Hepatocyte (in vitro differentiated cells): ENCODE results near the gene PAQR9. TPM values are rescaled to one million over a fixed set of nuclear protein-coding genes. Genes with fewer than 3 reads are reported as not detected.

Experiments
- DNase-seq: peaks from one replicate; pipeline ENCODE4 v3.0.0-alpha.2; 2016; ENCODE audit warnings: low spot score
- H2AFZ ChIP-seq: fragments of 200-600 bp; sonication (generic); 2 replicates; pipeline ENCODE4 v1.6.0; 2016; ENCODE audit warnings: antibody characterized with exemption, mild to moderate bottlenecking
- H3K27ac ChIP-seq: fragments of 200-600 bp; sonication (generic); 2 replicates; pipeline ENCODE4 v1.5.1; 2016; ENCODE audit warnings: mild to moderate bottlenecking
- H3K27me3 ChIP-seq: fragments of 200-600 bp; sonication (generic); 2 replicates; pipeline ENCODE4 v1.6.1; 2016
- H3K36me3 ChIP-seq: fragments of 200-600 bp; sonication (generic); replicated peaks from 2 replicates; pipeline ENCODE4 v1.5.1; 2016; ENCODE audit warnings: low read depth; ENCODE audit not compliant: insufficient read depth
- H3K4me1 ChIP-seq: fragments of 200-600 bp; sonication (generic); 2 replicates; pipeline ENCODE4 v1.5.1; 2016; ENCODE audit warnings: mild to moderate bottlenecking, moderate library complexity; ENCODE audit not compliant: insufficient read depth
- H3K4me2 ChIP-seq: fragments of 200-600 bp; sonication (generic); 2 replicates; pipeline ENCODE4 v1.6.0; 2016
- H3K4me3 ChIP-seq: fragments of 200-600 bp; sonication (generic); 2 replicates; pipeline ENCODE4 v1.5.1; 2016; ENCODE audit warnings: mild to moderate bottlenecking
- H3K79me2 ChIP-seq: fragments of 200-600 bp; sonication (generic); 2 replicates; pipeline ENCODE4 v1.6.0; 2017; ENCODE audit warnings: mild to moderate bottlenecking
- H3K9me2 ChIP-seq: fragments of 200-600 bp; sonication (generic); replicated peaks from 2 replicates; pipeline ENCODE4 v1.6.0; 2017; ENCODE audit warnings: mild to moderate bottlenecking; ENCODE audit not compliant: insufficient read depth
- H3K9me3 ChIP-seq: fragments of 200-600 bp; sonication (generic); 2 replicates; pipeline ENCODE4 v1.5.1; 2016; ENCODE audit warnings: low read depth, mild to moderate bottlenecking
- H4K20me1 ChIP-seq: fragments of 200-600 bp; sonication (generic); 2 replicates; pipeline ENCODE4 v1.6.0; 2016; ENCODE audit warnings: mild to moderate bottlenecking; ENCODE audit not compliant: insufficient read depth, poor library complexity, severe bottlenecking
- CTCF ChIP-seq: fragments of 200-600 bp; sonication (generic); IDR thresholded peaks from 2 replicates; pipeline ENCODE4 v1.5.1; 2016; ENCODE audit warnings: antibody characterized with exemption, mild to moderate bottlenecking; ENCODE audit not compliant: poor library complexity
- EZH2 ChIP-seq: fragments of 200-600 bp; sonication (generic); IDR thresholded peaks from 2 replicates; pipeline ENCODE4 v1.6.1; 2016; ENCODE audit warnings: antibody characterized with exemption, mild to moderate bottlenecking, borderline replicate concordance
- EZH2phosphoT487 ChIP-seq: fragments of 200-600 bp; sonication (generic); IDR thresholded peaks from one replicate; pipeline ENCODE4 v1.6.1; 2018; ENCODE audit warnings: antibody characterized with exemption, mild to moderate bottlenecking, low read depth, moderate library complexity; ENCODE audit not compliant: unreplicated experiment, severe bottlenecking
- WGBS: methylation state at CpG from one replicate; pipeline ENCODE4 v1.1.6; 2016; ENCODE audit warnings: low lambda C conversion rate; ENCODE audit errors: missing lambda C conversion rate; 5-methylcytosine and 5-hydroxymethylcytosine counted together
- polyA plus RNA-seq: library from polyadenylated mRNA; unstranded; fragments of >200 nt; fragmentation: Nextera tagmentation; extraction: Ambion mirVana; gene quantifications from 2 replicates; pipeline ENCODE4 v1.2.1, GENCODE V29; 2016
- total RNA-seq: library from RNA; depleted of rRNA; stranded (reverse); fragments of >200 nt; gene quantifications from 2 replicates; pipeline ENCODE4 v1.2.3, GENCODE V29; 2014

PAQR9 gene
- total and polyA plus RNA-seq, 2 experiments from 2014 or later: 2.9 to 3.8 TPM

DNA sequence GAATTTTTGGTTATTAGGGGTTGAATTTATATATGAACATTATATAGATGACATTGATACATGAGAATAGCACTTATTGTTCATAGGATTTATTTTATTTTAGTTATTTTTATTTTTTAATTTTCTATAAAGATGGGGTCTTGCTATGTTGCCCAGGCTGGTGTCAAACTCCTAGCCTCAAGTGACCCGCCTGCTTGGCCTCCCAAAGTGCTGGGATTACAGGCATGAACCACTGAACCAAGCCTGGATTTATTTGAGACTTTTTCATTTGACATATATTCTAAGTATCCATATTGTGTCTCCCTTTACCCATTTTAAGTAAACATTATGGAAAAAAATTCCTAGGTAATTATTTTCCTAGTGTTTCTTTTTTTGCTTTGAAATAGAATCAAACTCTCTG, 12.5 kb downstream of the PAQR9 start:
- no peaks in the 10 kb centered on the region for H3K79me2 ChIP-seq
- 97% methylated on average over 1 of the region's 1 CpG for WGBS

GRCh38 chr3:142947799-142948575, 15.5 kb downstream of the PAQR9 start:
- Histone ChIP-seq H3K4me3 (no peak overlapping the region), H3K4me1 (no peaks in the 10 kb centered on the region), H3K27ac (no peak overlapping the region), H3K79me2 (no peaks in the 10 kb centered on the region), H3K27me3 (no peaks in the 10 kb centered on the region), H3K36me3 (no peaks in the 10 kb centered on the region), H3K9me3 (no peaks in the 10 kb centered on the region), H2AFZ (no peak overlapping the region), H3K9me2 (no peaks in the 10 kb centered on the region), H3K4me2 (no peak overlapping the region), H4K20me1 (no peaks in the 10 kb centered on the region)
- 85% methylated on average over 13 of the region's 13 CpGs for WGBS
- no peak for TF ChIP-seq EZH2
- TF ChIP-seq CTCF: no peak
- TF ChIP-seq EZH2phosphoT487: no peak
- DNase-seq: no peak

More for the DNA sequence above, 12.5 kb downstream of the PAQR9 start:
- no peak overlapping the region for H3K27ac ChIP-seq
- H3K4me2 ChIP-seq: no peak overlapping the region
- H4K20me1 ChIP-seq: no peaks in the 10 kb centered on the region
- no peaks in the 10 kb centered on the region for H3K27me3 ChIP-seq
- H3K36me3 ChIP-seq: no peaks in the 10 kb centered on the region
- no peaks in the 10 kb centered on the region for H3K9me3 ChIP-seq
- H2AFZ ChIP-seq: no peak overlapping the region
- no peaks in the 10 kb centered on the region for H3K9me2 ChIP-seq
- DNase-seq: no peak
- H3K4me3 ChIP-seq: no peak overlapping the region
- no peaks in the 10 kb centered on the region for H3K4me1 ChIP-seq
- no peak for TF ChIP-seq EZH2phosphoT487
- no peak for TF ChIP-seq CTCF
- no peak for TF ChIP-seq EZH2

DNA sequence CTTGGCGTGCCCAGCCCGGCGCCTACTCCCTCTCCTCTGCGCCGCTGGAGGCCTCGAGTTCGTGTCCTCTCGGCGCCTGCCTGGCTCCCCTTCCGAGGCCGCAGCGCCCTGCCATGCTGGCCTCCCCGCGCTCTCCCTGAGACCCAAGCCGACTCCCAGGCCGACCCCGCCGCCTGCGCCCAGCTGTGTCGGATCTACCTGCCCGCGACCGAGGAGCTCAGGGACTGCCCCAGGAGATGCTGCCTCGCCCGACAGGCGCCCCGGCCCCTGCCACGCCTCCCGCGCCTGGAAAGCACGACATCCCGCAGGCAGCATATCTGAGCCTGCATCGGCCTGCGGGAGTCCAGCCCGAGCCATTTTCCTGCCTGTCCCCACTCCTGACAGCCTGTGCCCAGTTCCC, 16.1 kb downstream of the PAQR9 start:
- H3K27me3 ChIP-seq: no peaks in the 10 kb centered on the region
- WGBS: 89% methylated on average over 28 of the region's 35 CpGs

More for the DNA sequence above, 16.1 kb downstream of the PAQR9 start:
- Histone ChIP-seq H3K9me3 (no peaks in the 10 kb centered on the region), H2AFZ (no peak overlapping the region), H3K9me2 (no peaks in the 10 kb centered on the region), H3K4me3 (no peak overlapping the region), H3K4me1 (no peaks in the 10 kb centered on the region), H3K27ac (no peak overlapping the region), H3K79me2 (no peaks in the 10 kb centered on the region), H3K36me3 (no peaks in the 10 kb centered on the region), H3K4me2 (no peak overlapping the region), H4K20me1 (no peaks in the 10 kb centered on the region)
- DNase-seq: no peak
- no peak for TF ChIP-seq CTCF
- TF ChIP-seq EZH2: no peak
- no peak for TF ChIP-seq EZH2phosphoT487
